Subcutaneous abdominal adipose tissue (tissue), 5 donors: ENCODE measurements around the gene GALNS.
"Not testable (repeated sequence)": the region's sequence is repeated elsewhere in the genome, so short reads cannot be mapped to it uniquely, and the experiment has no call there.

Experiments
- H3K27ac ChIP-seq: one replicate; pipeline ENCODE4 v1.7.0; 2013; ENCODE audit warnings: low read depth, mild to moderate bottlenecking, inconsistent platforms, low read length, moderate library complexity
- H3K27me3 ChIP-seq, 5 donors: one replicate each; pipeline ENCODE4 v1.7.0; 2013; ENCODE audit warnings: low read length in 5 of 5, inconsistent platforms in 1 of 5; ENCODE audit not compliant: control insufficient read depth in 5 of 5, insufficient read depth in 4 of 5
- H3K36me3 ChIP-seq, 5 donors: one replicate each; pipeline ENCODE4 v1.7.0; 2013; ENCODE audit warnings: low read length in 5 of 5; ENCODE audit not compliant: control insufficient read depth in 5 of 5, insufficient read depth in 5 of 5
- H3K4me1 ChIP-seq, 5 donors: one replicate each; pipeline ENCODE4 v1.7.0; 2013; ENCODE audit warnings: low read length in 5 of 5, mild to moderate bottlenecking in 3 of 5, moderate library complexity in 1 of 5; ENCODE audit not compliant: control insufficient read depth in 5 of 5, insufficient read depth in 5 of 5
- H3K4me3 ChIP-seq, 5 donors: one replicate each; pipeline ENCODE4 v1.7.0; 2013; ENCODE audit warnings: low read length in 5 of 5, low read depth in 1 of 5
- H3K9ac ChIP-seq, 5 donors: one replicate each; pipeline ENCODE4 v1.7.0; 2013; ENCODE audit warnings: low read length in 5 of 5, mild to moderate bottlenecking in 4 of 5, moderate library complexity in 3 of 5
- H3K9me3 ChIP-seq, 5 donors: one replicate each; pipeline ENCODE4 v1.7.0; 2013; ENCODE audit warnings: low read length in 5 of 5; ENCODE audit not compliant: control insufficient read depth in 5 of 5
- donor health status: healthy.
- donor health status: healthy.
- donor health status: healthy.
- donor health status: healthy.
- donor health status: healthy.

Gene GALNS

GRCh38 chr16:88831838-88832237, 24.9 kb downstream of the GALNS start:
- H3K36me3 ChIP-seq: peaks cover 0 to 48% (median 26%) of the 10 kb centered on the region in 5 donors
- H3K4me3 ChIP-seq: no peak overlapping the region
- H3K9ac ChIP-seq: no peak overlapping the region
- no peaks in the 10 kb centered on the region for H3K27me3 ChIP-seq
- H3K27ac ChIP-seq: no peak overlapping the region
- no peaks in the 10 kb centered on the region for H3K4me1 ChIP-seq
- no peaks in the 10 kb centered on the region for H3K9me3 ChIP-seq

DNA sequence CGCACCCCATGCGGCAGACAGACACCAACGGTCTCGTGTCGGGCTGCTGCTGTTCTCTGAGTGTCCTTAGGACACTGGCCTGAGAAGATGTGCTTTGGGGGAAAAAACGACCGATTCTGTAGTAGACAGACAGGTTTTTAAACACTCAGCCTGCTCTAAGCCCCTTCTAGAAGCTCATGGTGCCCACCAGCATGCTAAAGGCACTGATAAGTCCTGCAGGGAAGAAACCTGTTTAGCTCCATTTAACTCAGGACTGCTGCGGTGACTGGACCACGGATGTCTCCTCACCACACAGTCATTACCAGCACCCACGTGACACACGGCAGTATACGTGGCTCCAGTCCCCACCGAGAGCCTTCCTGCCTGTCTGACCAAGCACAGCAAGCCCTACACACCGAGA, 26.0 kb downstream of the GALNS start:
- Histone ChIP-seq H3K4me1 (no peaks in the 10 kb centered on the region), H3K27me3 (no peaks in the 10 kb centered on the region), H3K4me3 (no peak overlapping the region), H3K36me3 (peaks cover 0 to 50% (median 27%) of the 10 kb centered on the region in 5 donors), H3K9me3 (no peaks in the 10 kb centered on the region), H3K9ac (no peak overlapping the region), H3K27ac (no peak overlapping the region)

DNA sequence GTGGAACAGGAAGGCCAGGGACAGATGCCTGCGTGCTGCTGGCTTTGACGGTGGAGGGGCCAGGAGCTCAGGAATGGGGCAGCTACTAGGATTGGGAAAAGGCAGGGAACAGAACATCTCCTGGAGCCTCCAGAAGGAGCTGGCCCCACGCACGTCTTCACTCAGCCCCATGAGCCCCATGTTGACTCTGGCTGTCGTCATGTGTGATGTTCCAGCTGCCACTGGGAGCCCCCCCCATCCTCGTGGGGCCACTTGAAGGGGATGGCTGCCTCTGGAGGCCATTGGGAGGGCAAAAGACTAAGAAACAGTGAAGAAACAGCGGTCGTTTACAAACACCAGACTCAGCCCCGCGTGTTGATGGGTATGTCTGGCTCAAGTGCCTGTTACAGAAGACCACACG, 26.5 kb downstream of the GALNS start:
- no peak overlapping the region for H3K27ac ChIP-seq
- no peak overlapping the region for H3K4me3 ChIP-seq
- H3K36me3 ChIP-seq: peaks cover 0 to 48% (median 27%) of the 10 kb centered on the region in 5 donors
- no peaks in the 10 kb centered on the region for H3K9me3 ChIP-seq
- H3K4me1 ChIP-seq: no peaks in the 10 kb centered on the region
- H3K27me3 ChIP-seq: no peaks in the 10 kb centered on the region
- H3K9ac ChIP-seq: no peak overlapping the region

DNA sequence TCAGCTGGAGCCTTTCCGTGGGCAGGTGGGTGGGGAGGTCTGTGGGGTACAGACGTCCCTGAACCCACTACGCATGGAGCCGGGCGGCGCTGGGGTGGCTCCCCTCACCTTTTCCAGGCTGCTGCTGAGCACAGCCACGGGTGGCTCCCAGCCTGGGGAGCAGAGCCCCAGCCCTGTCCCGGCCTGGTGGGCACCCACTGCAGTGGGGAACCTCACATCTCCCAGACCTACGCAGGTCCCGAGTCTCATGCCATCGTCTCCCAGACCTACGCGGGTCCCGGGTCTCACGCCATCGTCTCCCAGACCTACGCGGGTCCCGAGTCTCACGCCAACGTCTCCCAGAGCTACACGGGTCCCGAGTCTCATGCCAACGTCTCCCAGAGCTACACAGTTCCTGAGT, 28.0 kb downstream of the GALNS start:
- Histone ChIP-seq H3K27me3 (no peaks in the 10 kb centered on the region), H3K4me1 (no peaks in the 10 kb centered on the region), H3K9me3 (no peaks in the 10 kb centered on the region), H3K4me3 (no peak overlapping the region), H3K27ac (no peak overlapping the region), H3K9ac (no peak overlapping the region), H3K36me3 (peaks cover 0 to 49% (median 28%) of the 10 kb centered on the region in 5 donors)

DNA sequence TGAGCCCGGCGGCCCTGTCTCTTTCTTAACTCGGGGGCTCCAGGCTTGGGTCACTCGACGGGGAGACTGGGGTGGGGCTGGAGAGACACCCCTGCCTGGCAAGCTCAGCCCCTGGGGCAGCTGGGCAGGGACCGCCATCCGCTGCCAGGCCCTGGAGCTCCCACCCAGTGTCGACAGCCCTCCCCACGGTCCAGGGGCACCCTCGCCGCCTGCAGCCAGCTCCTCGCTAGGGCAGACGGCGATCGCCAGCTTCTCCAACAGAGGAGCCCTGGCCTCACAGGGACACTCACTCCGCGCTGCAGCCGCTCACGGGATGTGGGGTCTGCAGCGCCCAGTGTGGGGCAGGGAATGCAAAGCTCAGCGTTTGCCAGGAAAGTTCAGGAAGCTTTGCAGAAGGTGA, 29.0 kb downstream of the GALNS start:
- Histone ChIP-seq H3K27ac (no peak overlapping the region), H3K9ac (no peak overlapping the region), H3K4me3 (no peak overlapping the region), H3K9me3 (no peaks in the 10 kb centered on the region), H3K27me3 (no peaks in the 10 kb centered on the region), H3K4me1 (peaks cover 0 to 2% (median 0%) of the 10 kb centered on the region in 5 donors), H3K36me3 (peaks cover 0 to 54% (median 31%) of the 10 kb centered on the region in 5 donors)

- Histone ChIP-seq H3K36me3 (peaks cover 0 to 69% (median 44%) of the 10 kb centered on the region in 5 donors), H3K9me3 (no peaks in the 10 kb centered on the region), H3K27ac (no peak overlapping the region), H3K27me3 (no peaks in the 10 kb centered on the region), H3K4me1 (peaks cover 0 to 2% (median 0%) of the 10 kb centered on the region in 5 donors), H3K9ac (no peak overlapping the region), H3K4me3 (no peak overlapping the region)
Observed at GRCh38 chr16:88826070-88826840, 30.5 kb downstream of the GALNS start.

- H3K9me3 ChIP-seq: no peaks in the 10 kb centered on the region
- H3K36me3 ChIP-seq: peaks cover 0 to 71% (median 47%) of the 10 kb centered on the region in 5 donors
- no peaks in the 10 kb centered on the region for H3K27me3 ChIP-seq
- H3K4me1 ChIP-seq: peaks cover 0 to 2% (median 0%) of the 10 kb centered on the region in 5 donors
- no peak overlapping the region for H3K4me3 ChIP-seq
- no peak overlapping the region for H3K9ac ChIP-seq
- no peak overlapping the region for H3K27ac ChIP-seq
Observed at GRCh38 chr16:88825146-88825545, 31.6 kb downstream of the GALNS start.

DNA sequence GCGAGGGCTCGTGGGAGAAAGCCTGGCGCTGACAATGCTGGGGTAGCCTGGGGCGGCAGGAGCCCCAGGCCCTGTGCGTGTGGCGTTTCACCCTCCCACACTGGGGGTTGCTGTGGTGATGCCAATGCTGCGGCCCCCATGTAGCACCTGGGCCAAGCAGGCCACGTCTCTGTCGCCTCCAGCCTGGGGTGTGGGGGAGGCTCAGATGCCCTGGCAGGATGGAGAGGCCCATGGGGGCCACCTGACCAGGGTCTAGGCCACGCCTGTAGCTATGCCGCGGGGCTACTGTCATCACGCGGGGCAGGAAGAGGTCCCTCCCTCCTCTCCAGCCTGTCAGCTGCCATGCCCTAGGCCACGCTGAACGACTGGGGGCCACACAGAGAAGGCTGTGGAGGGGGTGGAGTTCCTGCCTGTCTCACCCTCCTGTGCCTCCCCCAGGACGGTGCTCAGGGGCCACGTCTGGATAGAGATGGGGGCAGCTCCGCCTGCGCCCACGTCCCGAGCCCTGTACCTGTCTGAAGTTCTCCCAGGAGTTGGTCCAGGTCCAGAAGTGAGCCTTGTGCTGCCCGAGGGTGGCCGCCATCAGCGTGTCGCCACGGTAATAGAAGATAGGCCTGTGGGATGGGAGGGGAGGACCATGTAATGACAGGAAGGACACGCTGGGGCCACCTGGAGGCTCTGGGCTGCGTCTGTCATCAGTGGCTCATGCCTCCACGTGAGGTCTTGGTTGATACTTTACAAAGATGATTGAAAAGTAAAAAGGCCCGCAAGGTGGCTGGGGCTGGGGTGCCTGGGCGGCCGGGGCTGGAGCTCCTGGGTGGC, 32.3 kb downstream of the GALNS start:
- Histone ChIP-seq H3K36me3 (peaks cover 0 to 68% (median 44%) of the 10 kb centered on the region in 5 donors), H3K4me3 (no peak overlapping the region), H3K27ac (no peak overlapping the region), H3K9ac (no peak overlapping the region), H3K9me3 (no peaks in the 10 kb centered on the region), H3K4me1 (peaks cover 0 to 2% (median 0%) of the 10 kb centered on the region in 5 donors), H3K27me3 (no peaks in the 10 kb centered on the region)

- peaks cover 0 to 65% (median 39%) of the 10 kb centered on the region in 5 donors for H3K36me3 ChIP-seq
- not testable (repeated sequence) for H3K4me3 ChIP-seq, H3K9ac ChIP-seq, H3K27me3 ChIP-seq, H3K27ac ChIP-seq, H3K4me1 ChIP-seq, H3K9me3 ChIP-seq
Observed at GRCh38 chr16:88823646-88824045, 33.1 kb downstream of the GALNS start.
